GM23338 (cell line): ENCODE data around the gene SPON2. TPM values are rescaled to one million over a fixed set of nuclear protein-coding genes. Genes with fewer than 3 reads are reported as not detected.

ENCODE experiments used
- ATAC-seq: fragments of 200-7000 bp; cut with Tn5 transposase; 3 replicates; pipeline ENCODE4 v1.9.1; 2020
- DNase-seq: peaks from one replicate; pipeline ENCODE4 v3.0.0-alpha.2; 2015; ENCODE audit warnings: low spot score
- H2AFZ ChIP-seq: fragments of 200-600 bp; sonication (generic); 2 replicates; pipeline ENCODE4 v1.8.0; 2016; ENCODE audit warnings: antibody characterized with exemption, mild to moderate bottlenecking, moderate library complexity
- H3F3A ChIP-seq: fragments of 200-600 bp; sonication (generic); replicated peaks from 2 replicates; pipeline ENCODE4 v1.8.0; 2017; ENCODE audit warnings: antibody characterized with exemption, mixed run types, low read depth
- H3K27ac ChIP-seq: fragments of 200-600 bp; sonication (generic); 2 replicates; pipeline ENCODE4 v1.6.1; 2016; ENCODE audit warnings: low read depth
- H3K27me3 ChIP-seq: fragments of 200-600 bp; sonication (generic); 2 replicates; pipeline ENCODE4 v1.8.0; 2016; ENCODE audit warnings: mild to moderate bottlenecking, mixed run types, moderate library complexity; ENCODE audit not compliant: insufficient read depth
- H3K36me3 ChIP-seq: fragments of 200-600 bp; sonication (generic); 2 replicates; pipeline ENCODE4 v1.8.0; 2016; ENCODE audit warnings: mild to moderate bottlenecking; ENCODE audit not compliant: insufficient read depth
- H3K4me1 ChIP-seq: fragments of 200-600 bp; sonication (generic); 2 replicates; pipeline ENCODE4 v1.8.0; 2016; ENCODE audit warnings: mild to moderate bottlenecking, moderate library complexity; ENCODE audit not compliant: insufficient read depth
- H3K4me2 ChIP-seq: fragments of 200-600 bp; sonication (generic); 2 replicates; pipeline ENCODE4 v1.7.1; 2017; ENCODE audit warnings: mixed run types
- H3K4me3 ChIP-seq: fragments of 200-600 bp; sonication (generic); 2 replicates; pipeline ENCODE4 v1.6.1; 2016; ENCODE audit warnings: mixed run types
- H3K79me2 ChIP-seq: fragments of 200-600 bp; sonication (generic); replicated peaks from 2 replicates; pipeline ENCODE4 v1.8.0; 2017; ENCODE audit warnings: mild to moderate bottlenecking; ENCODE audit not compliant: insufficient read depth
- H3K9me2 ChIP-seq: fragments of 200-600 bp; sonication (generic); 2 replicates; pipeline ENCODE4 v1.8.0; 2017; ENCODE audit not compliant: insufficient read depth
- H4K20me1 ChIP-seq: fragments of 200-600 bp; sonication (generic); replicated peaks from 2 replicates; pipeline ENCODE4 v1.8.0; 2017; ENCODE audit warnings: mild to moderate bottlenecking; ENCODE audit not compliant: insufficient read depth
- H3K27ac Mint-ChIP-seq: 2 replicates; pipeline ENCODE4 v1.8.0; 2020; ENCODE audit warnings: inconsistent platforms, mild to moderate bottlenecking, moderate library complexity, mixed read lengths
- H3K27me3 Mint-ChIP-seq: 3 replicates; pipeline ENCODE4 v1.8.0; 2022; ENCODE audit warnings: low read depth, mild to moderate bottlenecking, moderate library complexity, mixed read lengths, inconsistent platforms; ENCODE audit not compliant: insufficient read depth, poor library complexity
- H3K36me3 Mint-ChIP-seq: 3 replicates; pipeline ENCODE4 v1.8.0; 2021; ENCODE audit warnings: low read depth, mild to moderate bottlenecking, inconsistent platforms, moderate library complexity, mixed read lengths
- H3K4me1 Mint-ChIP-seq: 3 replicates; pipeline ENCODE4 v1.8.0; 2020; ENCODE audit warnings: mild to moderate bottlenecking, inconsistent platforms, mixed read lengths
- H3K4me3 Mint-ChIP-seq: 3 replicates; pipeline ENCODE4 v1.8.0; 2021; ENCODE audit warnings: moderate library complexity, mild to moderate bottlenecking, inconsistent platforms, mixed read lengths
- H3K9me3 Mint-ChIP-seq: 3 replicates; pipeline ENCODE4 v1.8.0; 2020; ENCODE audit warnings: moderate library complexity, mild to moderate bottlenecking, inconsistent platforms, mixed read lengths
- CREB1 ChIP-seq: fragments of 250-450 bp; sonication (Bioruptor Pico); IDR thresholded peaks from 2 replicates; pipeline ENCODE4 v1.5.0; 2020; ENCODE audit warnings: low read depth, mild to moderate bottlenecking, moderate library complexity
- CTCF ChIP-seq, 2 experiments: fragments of 200-600 bp in 1 of 2; sonication (generic) in 1 of 2; conservative IDR thresholded peaks; 2 replicates each; pipeline versions ENCODE4 v1.5.1 to v1.6.1; 2016 to 2017; ENCODE audit warnings: antibody characterized with exemption in 2 of 2, low read depth in 2 of 2, mild to moderate bottlenecking in 2 of 2, moderate library complexity in 1 of 2
- ETS1 ChIP-seq: IDR thresholded peaks from 2 replicates; pipeline ENCODE4 v1.6.1; 2016; ENCODE audit warnings: antibody characterized with exemption
- EZH2 ChIP-seq: fragments of 200-600 bp; sonication (generic); IDR thresholded peaks from one replicate; pipeline ENCODE4 v1.8.0; 2017; ENCODE audit warnings: antibody characterized with exemption, mild to moderate bottlenecking, low read depth; ENCODE audit not compliant: unreplicated experiment
- EZH2phosphoT487 ChIP-seq: fragments of 200-600 bp; sonication (generic); IDR thresholded peaks from one replicate; pipeline ENCODE4 v1.8.1; 2018; ENCODE audit warnings: antibody characterized with exemption; ENCODE audit not compliant: unreplicated experiment
- JUNB ChIP-seq: IDR thresholded peaks from one replicate; pipeline ENCODE4 v1.6.1; 2016; ENCODE audit warnings: antibody characterized with exemption; ENCODE audit not compliant: unreplicated experiment
- NANOG ChIP-seq: IDR thresholded peaks from 2 replicates; pipeline ENCODE4 v1.6.1; 2016; ENCODE audit warnings: antibody characterized with exemption, borderline replicate concordance
- POLR2AphosphoS5 ChIP-seq: IDR thresholded peaks from 2 replicates; pipeline ENCODE4 v1.6.1; 2016; ENCODE audit warnings: antibody characterized with exemption, low read depth
- REST ChIP-seq: IDR thresholded peaks from one replicate; pipeline ENCODE4 v1.6.1; 2018; ENCODE audit warnings: antibody characterized with exemption; ENCODE audit not compliant: unreplicated experiment
- STAT1 ChIP-seq: IDR thresholded peaks from one replicate; pipeline ENCODE4 v1.6.1; 2016; ENCODE audit warnings: antibody characterized with exemption; ENCODE audit not compliant: unreplicated experiment
- ZNF114 ChIP-seq: fragments of 250-450 bp; sonication (Bioruptor Pico); IDR thresholded peaks from 2 replicates; pipeline ENCODE4 v1.5.0; 2020; ENCODE audit warnings: mild to moderate bottlenecking, moderate library complexity
- ZNF331 ChIP-seq: fragments of 250-450 bp; sonication (Bioruptor Pico); IDR thresholded peaks from 2 replicates; pipeline ENCODE4 v1.5.0; 2020; ENCODE audit warnings: low read depth, mild to moderate bottlenecking, moderate library complexity
- ZNF462 ChIP-seq: fragments of 250-450 bp; sonication (Bioruptor Pico); IDR thresholded peaks from 2 replicates; pipeline ENCODE4 v1.5.0; 2020; ENCODE audit warnings: mild to moderate bottlenecking, moderate library complexity
- polyA plus RNA-seq: library from polyadenylated mRNA; unstranded; fragments of >200 nt; fragmentation: Nextera tagmentation; extraction: Ambion mirVana; gene quantifications from 2 replicates; pipeline ENCODE4 v1.2.1, GENCODE V29; 2016
- total RNA-seq: library from RNA; depleted of rRNA; stranded (reverse); fragments of >200 nt; shearing (Covaris generic); gene quantifications from 2 replicates; pipeline ENCODE4 v1.2.3, GENCODE V29; 2014

The SPON2 gene
- total and polyA plus RNA-seq, 2 experiments from 2014 or later, result 2.1 to 2.4 TPM

- no peaks in the 10 kb centered on the region for H3K79me2 ChIP-seq
- no peaks in the 10 kb centered on the region for H3K9me2 ChIP-seq
- Mint-ChIP-seq H3K4me3 (no peak overlapping the region), H3K4me1 (no peaks in the 10 kb centered on the region), H3K27me3 (peaks cover 8% of the 10 kb centered on the region), H3K27ac (no peak overlapping the region), H3K9me3 (no peaks in the 10 kb centered on the region), H3K36me3 (peaks cover 3% of the 10 kb centered on the region; the same call in 2 of the 3 replicates)
- no peaks in the 10 kb centered on the region for H3K36me3 ChIP-seq
- DNase-seq (no peak), ATAC-seq (no peak)
- H4K20me1 ChIP-seq, result no peaks in the 10 kb centered on the region
- H3K4me1 ChIP-seq, result no peaks in the 10 kb centered on the region
- TF ChIP-seq CTCF (conservative IDR thresholded peaks at IDR 0.05; ENCODE audit: low read depth in 2 of 2) (no peak), NANOG (no peak), EZH2phosphoT487 (no peak), ETS1 (no peak), POLR2AphosphoS5 (no peak), EZH2 (no peak), REST (no peak), JUNB (no peak), ZNF114 (CRISPR knock-in tag) (no peak), ZNF331 (CRISPR knock-in tag) (no peak), STAT1 (no peak), ZNF462 (CRISPR knock-in tag) (no peak), CREB1 (CRISPR knock-in tag) (no peak)
- no peak overlapping the region for H3K27ac ChIP-seq
- no peak overlapping the region for H3K4me2 ChIP-seq
- no peaks in the 10 kb centered on the region for H3K27me3 ChIP-seq
- no peak overlapping the region for H3K4me3 ChIP-seq
- H3F3A ChIP-seq, result no peaks in the 10 kb centered on the region
- no peak overlapping the region for H2AFZ ChIP-seq
Measured at GRCh38 chr4:1206299-1207156, 34.1 kb upstream of the SPON2 start.
